Measurements from ENCODE around the gene GRK7. TPM values are rescaled to one million over a fixed set of nuclear protein-coding genes. Genes with fewer than 3 reads are reported as not detected.

The GRK7 gene

Small RNA genes within 50 kb of the gene (small RNA-seq; reads per million reads assigned to genes)
- gene AC112771.1 (ENCODE audit: insufficient read depth): not detected
